Measurements from ENCODE around the gene HSPG2. TPM values are rescaled to one million over a fixed set of nuclear protein-coding genes. Genes with fewer than 3 reads are reported as not detected.

The HSPG2 gene
- total and polyA plus RNA-seq, 9 of the 15 experiments (the other 6 are each of a cell fraction or from before 2014, with no cell fraction given), result 0.14 to 160 (median 15.7) TPM

- Histone ChIP-seq H3K4me1 (replicated peaks in 1 of 2; ENCODE audit: control insufficient read depth in 2 of 2, insufficient read depth in 2 of 2, low read length in 2 of 2) (peaks cover 75 to 81% of the 10 kb centered on the region in 2 experiments), H3K9me3 (replicated peaks; ENCODE audit: control insufficient read depth, insufficient read depth, low read depth, low read length) (no peaks in the 10 kb centered on the region), H3K79me2 (ENCODE audit: control insufficient read depth, insufficient read depth, low read length) (peaks cover 74% of the 10 kb centered on the region), H3K9ac (ENCODE audit: insufficient read depth in 1 of 2, low read depth in 2 of 2, low read length in 2 of 2) (peak overlapping the region; percentile 52 to 78), H3K9me1 (ENCODE audit: control insufficient read depth, insufficient read depth, low read length) (no peaks in the 10 kb centered on the region), H3K4me2 (ENCODE audit: insufficient read depth, low read length) (peak overlapping the region; percentile 69), H3K27ac (ENCODE audit: extremely low read depth, low read depth, low read length) (peak overlapping the region; percentile 75), H4K20me1 (replicated peaks; ENCODE audit: control insufficient read depth, insufficient read depth, low read length) (no peaks in the 10 kb centered on the region), H3K27me3 (ENCODE audit: control insufficient read depth in 2 of 2, insufficient read depth in 2 of 2, low read length in 2 of 2) (no peaks in the 10 kb centered on the region), H3K36me3 (ENCODE audit: control insufficient read depth, insufficient read depth, low read length) (peaks cover 36% of the 10 kb centered on the region), H2AFZ (ENCODE audit: low read depth, low read length) (no peak overlapping the region), H3K4me3 (no peak overlapping the region)
- 68% methylated on average over 11 of the region's 11 CpGs for WGBS (ENCODE audit: insufficient coverage, low coverage, missing lambda C conversion rate)
- POLR2A ChIA-PET, result interaction anchor here (0.6 to 2.7 kb wide), 5 partner anchors 7 to 512 kb away, joined by 3 to 18 read pairs (median 3); no protein-coding TSS in a partner anchor
- intact Hi-C loops (cut with micrococcal nuclease) (no loop called here), in situ Hi-C loops (cut with MboI) (no loop called here)
- ATAC-seq (peak; percentile 9), FAIRE-seq (peak; percentile 76), DNase-seq (ENCODE audit: extremely low read depth in 1 of 4, low spot score in 3 of 4) (peak in 1 of 4 experiments; percentile 57)
- CTCF ChIA-PET (ENCODE audit: low intra/inter-chr PET ratio), result no interaction called here
- BruUV-seq (replicated peaks), result no TSS peak
- TF ChIP-seq SMARCE1 (IDR thresholded peaks at IDR 0.05) (no peak), BDP1 (IDR thresholded peaks at IDR 0.05; ENCODE audit: insufficient read depth, insufficient read length) (no peak), MNT (conservative IDR thresholded peaks at IDR 0.05) (no peak), ELK3 (CRISPR knock-in tag; IDR thresholded peaks at IDR 0.05) (no peak), MAFK (IDR thresholded peaks at IDR 0.05; ENCODE audit: low read length) (no peak), HMBOX1 (IDR thresholded peaks at IDR 0.05) (no peak), JUND (IDR thresholded peaks at IDR 0.05; ENCODE audit: borderline replicate concordance, low read depth, low read length) (no peak), JUND (tag; IDR thresholded peaks at IDR 0.05; ENCODE audit: borderline replicate concordance, low read depth, low read length) (no peak), HDAC2 (IDR thresholded peaks at IDR 0.05) (peak; percentile 40; the same call in 1 of the 2 replicates), ZBTB26 (CRISPR knock-in tag; IDR thresholded peaks at IDR 0.05) (no peak), SMC3 (conservative IDR thresholded peaks at IDR 0.05; ENCODE audit: insufficient read depth, low read depth, low read length) (no peak), ZBTB12 (CRISPR knock-in tag; IDR thresholded peaks at IDR 0.05) (no peak), SMARCA5 (IDR thresholded peaks at IDR 0.05) (peak; percentile 15; the same call in 1 of the 2 replicates), ZFP91 (CRISPR knock-in tag; IDR thresholded peaks at IDR 0.05) (no peak)
Observed at GRCh38 chr1:21921100-21921875, 15.8 kb downstream of the HSPG2 start.
